ENCODE results near the gene LPIN1. TPM values are rescaled to one million over a fixed set of nuclear protein-coding genes. Genes with fewer than 3 reads are reported as not detected.

The LPIN1 gene
- total RNA-seq, 2 experiments from 2014 or later = 115 to 128 TPM

DNA sequence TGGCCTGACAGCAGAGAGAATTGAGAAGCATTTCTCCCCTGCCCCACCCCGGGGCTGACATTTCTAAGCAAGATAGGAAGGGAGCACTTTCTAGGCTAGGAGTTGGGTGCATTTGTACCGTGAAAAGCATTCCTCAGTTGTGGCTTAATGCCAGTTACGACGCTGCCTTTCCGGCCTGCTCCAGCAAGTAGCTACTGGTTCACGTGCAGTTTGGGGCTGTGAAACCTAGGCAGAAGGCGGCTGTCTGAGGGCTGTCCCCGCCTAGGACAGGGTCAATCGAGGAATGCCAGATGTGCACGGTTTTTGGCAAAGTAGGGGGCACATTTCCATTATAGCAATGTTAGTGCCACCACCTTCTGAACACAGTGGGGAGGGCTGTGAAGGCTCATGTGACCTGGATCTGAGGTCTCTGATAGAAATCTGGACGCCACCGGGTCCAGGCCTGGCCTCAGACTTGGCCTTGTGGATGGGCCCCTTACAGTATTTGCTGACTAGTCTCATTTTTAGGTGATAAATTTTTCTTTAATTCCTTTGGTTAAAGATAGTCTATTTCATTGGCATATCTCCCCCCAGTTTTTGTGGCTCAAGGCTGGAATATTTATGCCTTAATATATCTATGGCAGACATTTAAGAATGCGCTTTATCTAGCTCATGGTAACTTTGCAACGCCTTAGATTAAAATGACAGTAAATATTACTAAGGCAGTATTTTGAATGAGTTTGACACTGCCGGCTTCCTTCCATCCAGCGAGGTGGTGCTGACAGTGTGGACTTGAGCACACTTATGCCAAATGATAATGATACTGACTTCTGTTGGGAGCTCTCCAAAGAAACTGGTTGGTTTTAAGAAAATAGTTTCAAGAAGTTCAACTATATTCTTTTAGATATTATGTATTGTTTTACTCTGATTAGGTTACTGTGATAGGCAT lies 78.7 kb downstream of the LPIN1 start:
- Mint-ChIP-seq H3K4me3 (no peak overlapping the region), H3K36me3 (ENCODE audit: low read depth) (peaks cover 75% of the 10 kb centered on the region), H3K9me3 (no peaks in the 10 kb centered on the region), H3K27ac (no peak overlapping the region), H3K4me1 (ENCODE audit: low read depth) (peaks cover 25% of the 10 kb centered on the region), H3K27me3 (no peaks in the 10 kb centered on the region)
- POLR2A ChIA-PET = no interaction called here
- Histone ChIP-seq H3K9me3 (ENCODE audit: control insufficient read depth in 1 of 2, insufficient read depth in 1 of 2, low read length in 2 of 2) (no peaks in the 10 kb centered on the region), H3K4me1 (ENCODE audit: insufficient read depth, low read length) (peaks cover 15% of the 10 kb centered on the region), H3K27me3 (ENCODE audit: control insufficient read depth in 1 of 2, insufficient read depth in 2 of 2, low read length in 2 of 2) (no peaks in the 10 kb centered on the region), H3K4me3 (ENCODE audit: low read length) (no peak overlapping the region), H3K27ac (ENCODE audit: low read depth in 1 of 2, low read length in 2 of 2) (no peak overlapping the region), H3K36me3 (ENCODE audit: insufficient read depth, low read length) (peaks cover 59% of the 10 kb centered on the region)
- DNase-seq = no peak
- ATAC-seq (ENCODE audit: poor library complexity) = no peak
- intact Hi-C loops (cut with DNase I, micrococcal nuclease) = no loop called here
- CTCF ChIA-PET = no interaction called here
- TF ChIP-seq, protein P1, sequence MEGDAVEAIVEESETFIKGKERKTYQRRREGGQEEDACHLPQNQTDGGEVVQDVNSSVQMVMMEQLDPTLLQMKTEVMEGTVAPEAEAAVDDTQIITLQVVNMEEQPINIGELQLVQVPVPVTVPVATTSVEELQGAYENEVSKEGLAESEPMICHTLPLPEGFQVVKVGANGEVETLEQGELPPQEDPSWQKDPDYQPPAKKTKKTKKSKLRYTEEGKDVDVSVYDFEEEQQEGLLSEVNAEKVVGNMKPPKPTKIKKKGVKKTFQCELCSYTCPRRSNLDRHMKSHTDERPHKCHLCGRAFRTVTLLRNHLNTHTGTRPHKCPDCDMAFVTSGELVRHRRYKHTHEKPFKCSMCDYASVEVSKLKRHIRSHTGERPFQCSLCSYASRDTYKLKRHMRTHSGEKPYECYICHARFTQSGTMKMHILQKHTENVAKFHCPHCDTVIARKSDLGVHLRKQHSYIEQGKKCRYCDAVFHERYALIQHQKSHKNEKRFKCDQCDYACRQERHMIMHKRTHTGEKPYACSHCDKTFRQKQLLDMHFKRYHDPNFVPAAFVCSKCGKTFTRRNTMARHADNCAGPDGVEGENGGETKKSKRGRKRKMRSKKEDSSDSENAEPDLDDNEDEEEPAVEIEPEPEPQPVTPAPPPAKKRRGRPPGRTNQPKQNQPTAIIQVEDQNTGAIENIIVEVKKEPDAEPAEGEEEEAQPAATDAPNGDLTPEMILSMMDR (IDR thresholded peaks at IDR 0.05) = no peak

GRCh38 chr2:11827547-11827946 lies 81.1 kb downstream of the LPIN1 start:
- POLR2A ChIA-PET = no interaction called here

GRCh38 chr2:11828933-11829323 lies 82.5 kb downstream of the LPIN1 start:
- Histone ChIP-seq H3K4me1 (ENCODE audit: insufficient read depth, low read length) (peaks cover 20% of the 10 kb centered on the region), H3K27ac (ENCODE audit: low read depth in 1 of 2, low read length in 2 of 2) (no peak overlapping the region), H3K36me3 (ENCODE audit: insufficient read depth, low read length) (peaks cover 28% of the 10 kb centered on the region), H3K9me3 (ENCODE audit: control insufficient read depth in 1 of 2, insufficient read depth in 1 of 2, low read length in 2 of 2) (no peaks in the 10 kb centered on the region), H3K4me3 (ENCODE audit: low read length) (no peak overlapping the region), H3K27me3 (ENCODE audit: control insufficient read depth in 1 of 2, insufficient read depth in 2 of 2, low read length in 2 of 2) (no peaks in the 10 kb centered on the region)
- Mint-ChIP-seq H3K27me3 (no peaks in the 10 kb centered on the region), H3K4me3 (no peak overlapping the region), H3K4me1 (ENCODE audit: low read depth) (peaks cover 37% of the 10 kb centered on the region), H3K36me3 (ENCODE audit: low read depth) (peaks cover 39% of the 10 kb centered on the region), H3K27ac (peak overlapping the region; percentile 34), H3K9me3 (no peaks in the 10 kb centered on the region)
- DNase-seq (no peak), ATAC-seq (ENCODE audit: poor library complexity) (no peak)
- TF ChIP-seq, protein P1 (IDR thresholded peaks at IDR 0.05) = no peak
- ChIA-PET CTCF (interaction anchor here (0.7 to 1.9 kb wide), 7 partner anchors 35 to 1203 kb away, joined by 3 to 7 read pairs (median 3); no protein-coding TSS in a partner anchor), POLR2A (interaction anchor here (0.8 to 1.7 kb wide), 4 partner anchors 887 to 1183 kb away, joined by 3 to 9 read pairs (median 4); partner anchors contain the start of gene TRIB2)
- intact Hi-C loops (cut with DNase I, micrococcal nuclease) = loop anchor here (1.0 to 2.0 kb wide), 4 partner anchors 888 to 1178 kb away; partner anchors contain the start of gene TRIB2 (in 1 of the 2)

More at GRCh38 chr2:11827547-11827946, 81.1 kb downstream of the LPIN1 start:
- Histone ChIP-seq H3K9me3 (ENCODE audit: control insufficient read depth in 1 of 2, insufficient read depth in 1 of 2, low read length in 2 of 2) (no peaks in the 10 kb centered on the region), H3K36me3 (ENCODE audit: insufficient read depth, low read length) (peaks cover 42% of the 10 kb centered on the region), H3K4me1 (ENCODE audit: insufficient read depth, low read length) (peaks cover 20% of the 10 kb centered on the region), H3K27ac (ENCODE audit: low read depth in 1 of 2, low read length in 2 of 2) (no peak overlapping the region), H3K27me3 (ENCODE audit: control insufficient read depth in 1 of 2, insufficient read depth in 2 of 2, low read length in 2 of 2) (no peaks in the 10 kb centered on the region), H3K4me3 (ENCODE audit: low read length) (no peak overlapping the region)
- intact Hi-C loops (cut with DNase I, micrococcal nuclease) = no loop called here
- Mint-ChIP-seq H3K27me3 (no peaks in the 10 kb centered on the region), H3K27ac (no peak overlapping the region), H3K4me3 (no peak overlapping the region), H3K9me3 (no peaks in the 10 kb centered on the region), H3K36me3 (ENCODE audit: low read depth) (peaks cover 53% of the 10 kb centered on the region), H3K4me1 (ENCODE audit: low read depth) (peaks cover 37% of the 10 kb centered on the region)
- DNase-seq (peak in 1 of 14 experiments; percentile 15), ATAC-seq (ENCODE audit: poor library complexity) (no peak)
- CTCF ChIA-PET = interaction anchor here (1.0 to 1.3 kb wide), 2 partner anchors 16 to 889 kb away, joined by 3 read pairs; partner anchors contain the start of gene TRIB2
- TF ChIP-seq, protein P1 (IDR thresholded peaks at IDR 0.05) = no peak

All from CD4-positive, alpha-beta T cell (primary cell).